ENCODE results near the gene CDC42BPA. TPM values are rescaled to one million over a fixed set of nuclear protein-coding genes. Genes with fewer than 3 reads are reported as not detected.

The CDC42BPA gene
- polyA plus RNA-seq, 1 of the 3 experiments (the other 2 are of a cell fraction): 6.8 TPM

- POLR2A ChIA-PET: no interaction called here
- Histone ChIP-seq H3K9me3 (no peaks in the 10 kb centered on the region), H3K4me2 (no peak overlapping the region), H3K4me1 (ENCODE audit: control insufficient read depth in 1 of 2, insufficient read depth in 2 of 2, low read depth in 1 of 2, low read length in 1 of 2) (peaks cover 0 to 6% of the 10 kb centered on the region in 2 experiments; a peak in 2 of 4 replicates), H3K9ac (no peak overlapping the region), H3K27ac (ENCODE audit: low read depth in 2 of 2, low read length in 1 of 2) (no peak overlapping the region), H3K4me3 (ENCODE audit: low read depth in 2 of 2, low read length in 1 of 2) (no peak overlapping the region), H3K9me2 (no peaks in the 10 kb centered on the region), H3K79me2 (ENCODE audit: insufficient read depth) (no peaks in the 10 kb centered on the region), H3K36me3 (replicated peaks in 1 of 2; ENCODE audit: control insufficient read depth in 1 of 2, insufficient read depth in 2 of 2, low read length in 1 of 2) (peaks cover 0 to 60% of the 10 kb centered on the region in 2 experiments), H3F3A (replicated peaks; ENCODE audit: insufficient read depth) (no peaks in the 10 kb centered on the region), H2AFZ (ENCODE audit: low read depth) (no peak overlapping the region), H3K27me3 (ENCODE audit: insufficient read depth) (no peaks in the 10 kb centered on the region), H4K20me1 (ENCODE audit: insufficient read depth) (no peaks in the 10 kb centered on the region)
- WGBS (ENCODE audit: low lambda C conversion rate): 95% methylated on average over 12 of the region's 12 CpGs
- TF ChIP-seq FOXM1 (IDR thresholded peaks at IDR 0.05; ENCODE audit: low read depth): no peak
- no peak for TF ChIP-seq FOSL2 (IDR thresholded peaks at IDR 0.05; ENCODE audit: borderline replicate concordance, low read depth)
- no peak for TF ChIP-seq GABPA (IDR thresholded peaks at IDR 0.05; ENCODE audit: low read depth)
- no peak for TF ChIP-seq MEF2A (IDR thresholded peaks at IDR 0.05; ENCODE audit: borderline replicate concordance, low read depth)
- no peak for TF ChIP-seq MAX (IDR thresholded peaks at IDR 0.05; ENCODE audit: low read depth)
- TF ChIP-seq NRF1 (IDR thresholded peaks at IDR 0.05; ENCODE audit: low read depth, low read length): no peak
- TF ChIP-seq SIN3A (IDR thresholded peaks at IDR 0.05; ENCODE audit: borderline replicate concordance, low read depth, low read length): no peak
- no peak for TF ChIP-seq JUND (IDR thresholded peaks at IDR 0.05)
- TF ChIP-seq REST (IDR thresholded peaks at IDR 0.05; ENCODE audit: low read depth, low read length): no peak
- no peak for TF ChIP-seq SMC3 (IDR thresholded peaks at IDR 0.05; ENCODE audit: low read depth, low read length)
- no peak for TF ChIP-seq TAF1 (IDR thresholded peaks at IDR 0.05; ENCODE audit: borderline replicate concordance, low read depth, low read length)
- TF ChIP-seq ELF1 (IDR thresholded peaks at IDR 0.05): no peak
- no peak for TF ChIP-seq CTCF (IDR thresholded peaks at IDR 0.05)
- TF ChIP-seq ZBTB33 (IDR thresholded peaks at IDR 0.05; ENCODE audit: borderline replicate concordance, low read depth): no peak
- TF ChIP-seq FOXJ3 (CRISPR knock-in tag; IDR thresholded peaks at IDR 0.05): no peak
- no peak for TF ChIP-seq USF2 (IDR thresholded peaks at IDR 0.05; ENCODE audit: borderline replicate concordance, low read depth, low read length)
- TF ChIP-seq NFIC (IDR thresholded peaks at IDR 0.05; ENCODE audit: borderline replicate concordance): no peak
- no peak for TF ChIP-seq EZH2phosphoT487 (IDR thresholded peaks at IDR 0.05; ENCODE audit: borderline replicate concordance, low read depth)
- TF ChIP-seq TEAD4 (IDR thresholded peaks at IDR 0.05; ENCODE audit: borderline replicate concordance, insufficient read depth): no peak
- no peak for DNase-seq
- CTCF ChIA-PET: no interaction called here
Measured at GRCh38 chr1:226989085-226989920, 329.0 kb downstream of the CDC42BPA start.
